NB4 (cell line): ENCODE results near the gene ASB14.
"Not testable (repeated sequence)": the region's sequence is repeated elsewhere in the genome, so short reads cannot be mapped to it uniquely, and the experiment has no call there.

Experiments
- CTCF ChIP-seq: IDR thresholded peaks from one replicate; pipeline ENCODE4 v1.5.1; 2012; ENCODE audit warnings: low read depth, low read length
- MAX ChIP-seq: IDR thresholded peaks from 2 replicates; pipeline ENCODE4 v1.6.1; 2011; ENCODE audit warnings: low read depth, low read length
- MYC ChIP-seq: IDR thresholded peaks from 2 replicates; pipeline ENCODE4 v1.6.1; 2011; ENCODE audit warnings: low read depth, low read length
- POLR2A ChIP-seq: IDR thresholded peaks from 2 replicates; pipeline ENCODE4 v1.6.1; 2011; ENCODE audit warnings: mild to moderate bottlenecking; ENCODE audit not compliant: insufficient read length; ENCODE audit errors: extremely low read depth

- TF ChIP-seq CTCF, POLR2A, MYC, MAX: not testable (repeated sequence)
These were observed 34.0 kb upstream of the ASB14 start for GRCh38 chr3:57326498-57326897.
